Bone marrow (tissue), 2 donors: ENCODE results near the gene EEFSEC.

Experiments
- DNase-seq, 2 donors: peaks; one replicate each; lab custom pipeline; 2025; lab: John Stamatoyannopoulos, UW

EEFSEC gene

DNA sequence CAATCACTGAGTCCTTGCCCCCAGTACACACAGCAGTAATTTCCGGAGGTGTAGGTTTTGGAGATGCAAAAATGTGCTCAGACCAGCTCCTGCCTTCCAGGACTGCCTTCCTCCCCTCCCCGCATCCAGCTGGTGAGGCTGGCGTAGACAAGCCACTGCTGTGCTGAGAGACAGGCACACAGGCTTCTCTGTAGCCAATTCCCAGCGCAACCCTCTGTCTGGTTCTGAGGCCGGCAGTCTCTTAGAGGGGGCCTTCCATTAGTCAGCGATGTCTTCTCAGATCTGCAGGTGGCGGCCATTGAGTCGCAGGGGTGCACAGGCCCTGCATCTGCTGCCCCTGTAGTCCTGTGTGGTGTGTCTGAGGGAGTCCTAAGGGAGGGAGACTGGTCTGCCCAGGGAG, 199.0 kb downstream of the EEFSEC start:
- DNase-seq: no peak

DNA sequence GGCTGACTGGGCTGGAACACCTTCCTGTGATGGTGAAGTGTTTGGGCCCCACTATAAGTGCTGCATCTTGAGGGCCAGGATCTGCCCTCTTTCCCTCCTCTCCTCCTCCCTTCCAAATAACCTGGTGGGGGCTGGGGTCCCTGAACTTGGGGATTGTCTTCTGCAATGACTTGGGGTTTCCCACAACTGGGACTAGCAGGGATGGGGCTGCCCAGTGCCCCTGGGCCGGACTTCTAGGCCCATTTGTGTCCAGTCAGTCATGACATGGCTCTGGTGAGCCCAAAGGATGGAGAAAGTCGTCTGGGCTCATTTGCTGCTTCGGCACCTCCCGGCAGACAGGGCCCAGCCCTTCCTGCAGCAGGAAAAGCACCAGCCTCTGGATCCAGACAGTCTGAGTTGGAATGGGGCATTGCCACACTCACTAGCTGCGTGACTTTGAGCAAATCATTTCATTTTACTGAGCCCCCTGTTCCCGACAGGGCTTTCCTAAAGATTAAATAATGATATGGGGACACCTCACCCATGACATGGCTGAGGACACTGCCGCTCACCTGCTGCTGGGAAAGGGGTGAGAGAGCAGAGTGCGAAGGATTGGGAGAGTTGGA, 200.2 kb downstream of the EEFSEC start:
- DNase-seq: no peak

DNA sequence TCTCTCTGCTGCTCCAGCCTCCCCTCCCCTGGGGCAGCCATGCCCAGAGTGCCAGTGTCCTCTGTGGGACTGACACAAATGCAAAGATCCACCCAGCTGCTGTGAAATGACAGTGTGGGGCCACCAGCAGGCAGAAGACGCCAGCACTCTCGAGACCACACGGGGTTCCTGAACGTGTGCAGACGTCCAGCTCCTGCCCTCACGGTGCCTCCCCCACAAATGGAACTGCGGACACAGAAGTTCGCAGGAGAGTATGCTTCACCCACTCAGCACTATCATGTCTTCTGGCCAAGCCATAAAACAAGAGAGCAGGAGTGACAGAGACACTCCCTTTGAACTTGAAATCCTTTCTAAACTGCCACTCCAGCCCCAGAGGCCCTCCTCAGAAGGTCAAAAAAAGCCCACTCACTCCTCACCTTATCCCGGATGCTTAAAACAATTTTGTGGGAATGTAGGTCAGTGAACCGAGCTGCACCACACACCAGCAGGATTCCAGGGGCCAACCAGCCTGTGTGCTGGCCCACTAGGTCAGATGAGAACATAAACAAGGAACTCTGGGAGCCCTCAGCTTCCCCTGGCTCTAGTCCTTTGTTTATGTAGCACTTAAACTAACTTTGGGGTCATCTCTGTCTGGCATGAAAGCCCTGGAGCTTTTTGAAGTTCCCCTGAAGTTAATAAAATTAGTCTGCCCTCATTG, 200.9 kb downstream of the EEFSEC start:
- no peak for DNase-seq

DNA sequence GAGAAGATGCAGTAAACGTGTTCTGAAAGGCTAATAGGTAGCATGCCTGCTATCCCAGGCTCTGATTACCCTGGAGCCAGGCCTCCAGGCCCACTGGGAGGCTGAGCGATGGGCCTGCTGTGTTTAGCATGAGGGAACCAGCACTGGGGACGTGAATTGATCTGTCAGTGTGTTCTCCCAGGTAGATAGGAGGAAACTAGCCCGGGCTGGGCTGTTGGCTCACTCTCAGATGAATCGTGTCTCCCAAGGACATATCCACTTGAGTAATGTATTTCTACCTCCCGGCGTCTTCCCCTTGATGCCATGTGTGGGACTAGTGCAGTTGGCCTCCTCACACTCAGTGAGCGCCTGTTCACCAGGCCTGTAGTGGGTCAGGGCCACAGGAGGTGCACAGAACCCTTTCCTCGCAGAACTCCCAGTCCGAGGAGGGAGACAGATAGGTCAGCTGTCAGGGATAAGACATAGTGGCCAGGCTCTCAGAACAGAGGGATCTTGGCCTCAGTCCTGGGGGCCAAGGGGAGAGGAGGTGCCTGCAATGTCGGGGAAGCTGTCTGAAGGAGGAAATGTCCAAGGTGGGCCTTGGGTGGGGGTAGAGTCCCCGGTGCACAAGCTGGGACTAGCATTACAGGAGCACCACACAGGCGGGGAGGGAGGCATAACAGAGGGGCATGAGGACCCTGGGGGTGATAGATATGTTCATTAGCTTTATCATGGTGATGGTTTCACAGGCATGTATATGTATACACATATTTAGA, 201.7 kb downstream of the EEFSEC start:
- no peak for DNase-seq

DNA sequence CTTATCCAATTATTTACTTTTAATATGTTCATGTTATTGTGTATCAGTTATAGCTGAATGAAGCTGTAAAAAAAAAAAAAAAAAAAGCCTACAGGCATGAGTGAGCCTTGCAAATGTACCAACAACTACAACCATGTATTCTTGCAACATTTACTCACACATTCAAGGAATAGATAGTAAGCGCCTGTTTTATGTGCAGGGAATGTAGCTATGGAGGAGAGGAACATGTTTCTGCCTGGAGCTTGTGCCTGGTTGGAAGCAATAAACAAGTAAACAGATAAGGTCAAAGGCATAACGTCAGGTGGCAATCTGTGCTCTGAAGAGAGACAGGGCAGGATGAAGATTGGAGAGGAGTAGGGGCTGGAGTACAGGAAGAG, 202.2 kb downstream of the EEFSEC start:
- no peak for DNase-seq

DNA sequence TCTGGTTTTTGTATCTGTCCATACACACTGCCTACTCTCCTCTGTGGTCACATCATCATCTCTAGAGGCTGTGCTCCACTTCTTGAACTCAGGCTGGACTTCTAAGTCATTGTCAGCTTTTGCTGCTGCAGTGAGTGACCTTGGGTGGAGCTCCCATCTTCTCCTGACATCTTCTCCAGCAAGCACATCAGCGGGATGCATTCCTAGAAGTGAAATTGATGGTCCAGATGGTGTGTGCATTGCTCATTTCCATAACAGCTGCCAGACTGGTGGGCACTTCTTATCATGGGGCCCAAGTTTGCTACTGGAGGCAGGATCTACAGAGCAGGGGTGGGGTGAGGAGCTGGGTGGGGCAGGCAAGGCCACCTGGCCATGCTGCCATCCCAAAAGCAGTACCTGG, 203.5 kb downstream of the EEFSEC start:
- no peak for DNase-seq

DNA sequence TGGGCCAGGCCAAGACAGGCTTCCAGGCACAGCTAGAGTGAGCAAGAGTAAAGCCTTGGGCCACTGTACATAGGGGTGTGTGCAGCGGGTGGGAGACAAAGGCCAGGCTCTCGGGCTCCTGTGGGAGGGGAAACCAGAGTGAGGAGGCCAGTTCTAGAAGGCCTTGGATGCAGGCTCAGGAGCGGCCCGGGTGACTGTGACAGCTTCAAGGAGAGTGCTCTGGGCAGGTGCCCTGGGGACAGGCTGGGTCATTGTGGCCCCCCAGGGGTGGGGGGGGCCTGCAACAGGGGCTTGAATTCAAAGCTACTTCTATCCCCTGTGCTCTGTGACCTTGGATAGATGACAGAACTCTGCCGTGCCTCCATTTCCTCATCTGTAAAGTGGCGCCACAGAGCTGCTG, 204.3 kb downstream of the EEFSEC start:
- no peak for DNase-seq

DNA sequence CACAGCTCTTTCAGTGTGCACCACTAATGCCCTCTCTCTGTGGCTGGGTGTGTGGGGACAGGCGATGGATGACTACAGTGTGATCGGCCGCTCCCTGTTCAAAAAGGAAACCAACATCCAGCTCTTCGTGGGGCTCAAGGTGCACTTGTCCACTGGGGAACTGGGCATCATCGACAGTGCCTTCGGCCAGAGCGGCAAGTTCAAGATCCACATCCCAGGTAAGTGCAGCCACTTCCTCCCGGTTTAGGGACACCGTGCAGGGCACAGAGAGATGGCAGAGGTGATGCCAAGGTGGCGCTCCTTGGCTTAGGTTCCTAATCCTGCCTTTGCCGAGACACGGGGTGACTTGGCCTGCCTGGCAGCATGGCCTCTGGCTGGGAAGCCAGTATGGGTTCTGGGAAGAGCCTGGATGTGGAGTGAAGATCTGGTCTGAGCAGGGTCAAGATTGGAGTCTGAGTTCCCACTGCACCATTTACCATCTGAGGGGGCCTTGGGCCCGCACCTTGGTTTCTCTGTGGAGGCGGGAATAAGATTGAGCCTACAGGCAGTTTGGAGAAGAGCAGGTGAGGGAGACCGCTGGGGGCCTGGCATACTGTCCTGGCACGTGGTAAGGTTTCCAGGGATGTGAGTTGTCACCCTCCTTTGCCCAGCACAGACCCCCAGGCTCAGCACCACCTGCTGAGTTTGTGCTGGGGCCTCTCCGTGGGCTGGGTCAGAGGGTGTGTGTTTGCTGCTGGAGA, 205.0 kb downstream of the EEFSEC start:
- DNase-seq: no peak

DNA sequence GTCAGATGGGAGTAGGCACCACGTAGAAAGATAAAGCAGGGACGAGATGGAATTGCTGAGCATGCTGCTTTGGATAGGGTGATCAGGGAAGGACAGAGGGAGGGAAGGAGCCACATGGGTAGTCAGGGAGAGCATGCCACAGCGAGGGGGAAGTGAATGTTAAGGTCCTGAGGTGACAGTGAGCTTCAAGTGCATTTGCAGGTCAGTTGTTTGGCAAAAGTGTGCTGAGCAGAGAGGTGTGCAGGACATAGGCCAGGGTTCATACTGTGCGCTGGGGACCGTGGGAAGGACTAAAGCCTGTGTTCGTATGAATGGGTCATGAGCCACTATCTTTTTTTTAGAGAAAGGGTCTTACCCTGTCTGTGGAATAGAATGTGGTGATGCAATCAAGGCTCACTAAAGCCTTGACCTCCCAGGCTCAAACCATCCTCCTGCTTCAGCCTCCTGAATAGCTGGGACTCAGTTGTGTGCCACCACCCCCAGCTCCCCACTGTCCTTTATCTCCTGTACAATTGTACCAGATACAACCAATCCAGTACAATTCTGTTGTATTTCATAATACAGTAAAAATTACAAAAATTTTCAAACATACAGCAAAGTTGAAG, 205.9 kb downstream of the EEFSEC start:
- DNase-seq: no peak

DNA sequence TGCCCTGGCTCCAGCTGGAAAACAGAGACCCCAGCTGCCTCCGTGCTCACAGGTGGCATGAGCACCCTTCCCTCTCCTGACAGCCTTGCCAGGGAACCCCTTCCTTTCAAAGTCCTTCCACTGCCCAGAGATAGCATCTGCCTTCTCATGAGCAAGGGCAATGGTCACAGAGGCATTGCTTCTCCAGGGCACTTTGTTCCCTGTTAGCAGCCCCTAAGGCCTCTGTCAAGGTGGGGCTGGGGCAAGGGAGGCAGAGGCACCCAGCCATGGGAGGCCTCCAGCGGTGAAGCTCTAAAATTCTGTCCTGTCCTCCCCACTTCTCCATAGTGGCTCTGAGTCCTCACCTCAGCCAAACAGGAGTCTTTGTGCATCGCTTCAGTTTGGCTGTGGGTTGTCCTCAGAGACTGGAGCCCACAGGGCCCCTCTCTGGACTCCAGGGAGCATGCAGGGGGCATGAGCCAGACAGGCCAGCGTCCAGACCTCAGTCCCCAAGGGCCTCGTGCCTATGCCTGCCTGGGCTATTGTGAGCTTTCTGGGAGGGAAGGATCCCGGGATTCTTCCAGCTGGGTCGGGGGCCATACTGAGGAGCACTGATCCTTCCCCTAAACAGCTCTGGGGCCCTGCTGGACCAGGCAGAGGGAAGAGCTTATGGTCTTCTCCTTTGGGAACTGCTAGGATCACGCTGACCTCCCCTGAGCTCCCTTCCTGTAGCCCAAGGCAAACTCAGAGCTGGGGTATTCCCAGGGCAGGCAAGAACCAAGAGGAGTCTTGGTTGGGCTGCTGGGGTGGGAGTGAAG, 206.8 kb downstream of the EEFSEC start:
- no peak for DNase-seq

DNA sequence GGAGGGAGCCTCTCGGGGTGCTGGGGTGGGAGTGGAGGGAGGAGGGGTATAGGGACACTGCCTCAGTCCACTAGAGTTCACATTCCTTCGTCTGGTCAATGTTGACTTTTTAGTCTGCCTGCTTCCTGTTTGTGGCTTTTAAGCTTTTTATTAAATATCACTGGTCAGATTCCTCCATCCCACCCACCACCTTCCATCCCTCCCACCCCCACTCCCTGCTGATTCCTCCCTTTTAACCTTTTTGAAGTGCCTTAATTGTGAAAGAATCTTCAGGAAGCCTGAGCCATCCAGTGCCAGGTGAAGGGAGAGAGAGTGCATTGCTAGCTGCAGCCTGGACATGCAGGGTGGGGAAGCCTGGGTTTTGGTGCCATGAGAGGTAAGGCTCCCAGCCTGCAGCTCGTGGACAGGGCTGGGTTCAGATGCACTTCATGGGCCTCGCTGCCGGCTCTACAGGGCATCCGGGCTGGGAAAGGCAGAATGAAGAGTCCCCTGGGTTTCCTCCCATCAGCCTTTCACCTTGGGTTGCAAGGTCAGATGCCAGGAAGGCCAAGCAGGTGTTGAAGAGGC, 207.5 kb downstream of the EEFSEC start:
- DNase-seq: no peak

DNA sequence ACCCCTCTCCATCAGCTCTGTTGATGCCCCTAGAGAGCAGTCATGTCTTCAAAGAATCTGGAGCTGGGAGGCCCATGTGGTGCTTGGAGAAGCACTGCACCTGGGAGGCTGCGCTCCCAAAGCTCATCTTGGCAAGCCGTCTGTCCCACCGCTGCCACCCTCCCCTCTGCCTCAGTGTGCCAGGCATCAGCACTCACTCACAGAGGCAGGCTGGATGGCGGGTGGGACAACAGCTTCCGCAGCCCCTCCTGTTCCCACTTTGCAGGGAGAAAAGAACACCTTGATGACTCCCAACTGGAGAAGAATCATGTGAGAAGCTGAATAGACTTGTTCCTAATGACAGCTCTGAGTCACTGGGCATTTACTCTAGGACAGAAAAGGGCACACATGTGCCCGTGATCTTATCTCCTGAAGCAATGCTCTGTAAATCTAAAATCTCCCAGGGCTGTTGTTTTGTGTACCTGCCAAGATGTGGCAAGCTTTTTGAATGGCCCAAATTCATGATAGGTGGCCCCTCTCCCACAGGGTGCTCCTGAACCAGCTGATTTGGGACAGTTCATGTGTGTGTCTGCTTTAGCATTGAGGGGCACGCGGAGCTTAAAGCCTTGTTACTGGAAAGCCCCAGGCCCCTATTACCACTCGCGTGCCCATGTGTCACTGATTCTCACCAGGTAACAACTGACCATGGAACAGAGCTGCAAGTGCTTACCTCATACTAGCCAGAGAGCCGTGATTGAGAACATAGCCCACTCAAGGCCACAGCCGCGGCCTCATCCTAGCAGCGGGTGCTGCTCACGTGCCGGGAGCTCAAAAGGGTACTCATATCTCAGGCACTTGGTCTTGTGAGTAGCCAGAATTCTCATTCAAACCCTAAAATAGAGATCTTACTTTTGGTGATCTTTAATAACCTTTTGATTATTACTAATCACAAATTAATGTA, 209.0 kb downstream of the EEFSEC start:
- no peak for DNase-seq

DNA sequence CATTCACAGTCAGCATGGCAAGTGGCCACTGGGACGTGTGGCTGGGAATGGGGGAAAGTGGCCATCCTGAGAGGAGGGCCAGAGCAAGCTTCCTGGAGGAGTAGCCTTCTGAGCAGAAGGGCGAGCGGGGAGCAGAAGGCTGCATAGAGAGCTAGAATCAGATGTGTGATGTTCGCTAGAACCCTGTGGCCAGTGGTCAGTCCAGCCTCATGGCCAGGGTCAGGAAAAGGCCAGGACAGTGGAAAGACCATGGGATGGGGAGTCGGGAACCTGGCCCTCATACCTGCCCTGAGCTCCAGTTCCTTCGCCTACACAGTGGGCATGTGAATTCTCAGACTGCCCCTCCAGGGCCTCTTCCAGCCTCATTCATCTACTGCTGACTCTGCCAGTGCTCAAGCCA, 211.0 kb downstream of the EEFSEC start:
- no peak for DNase-seq

DNA sequence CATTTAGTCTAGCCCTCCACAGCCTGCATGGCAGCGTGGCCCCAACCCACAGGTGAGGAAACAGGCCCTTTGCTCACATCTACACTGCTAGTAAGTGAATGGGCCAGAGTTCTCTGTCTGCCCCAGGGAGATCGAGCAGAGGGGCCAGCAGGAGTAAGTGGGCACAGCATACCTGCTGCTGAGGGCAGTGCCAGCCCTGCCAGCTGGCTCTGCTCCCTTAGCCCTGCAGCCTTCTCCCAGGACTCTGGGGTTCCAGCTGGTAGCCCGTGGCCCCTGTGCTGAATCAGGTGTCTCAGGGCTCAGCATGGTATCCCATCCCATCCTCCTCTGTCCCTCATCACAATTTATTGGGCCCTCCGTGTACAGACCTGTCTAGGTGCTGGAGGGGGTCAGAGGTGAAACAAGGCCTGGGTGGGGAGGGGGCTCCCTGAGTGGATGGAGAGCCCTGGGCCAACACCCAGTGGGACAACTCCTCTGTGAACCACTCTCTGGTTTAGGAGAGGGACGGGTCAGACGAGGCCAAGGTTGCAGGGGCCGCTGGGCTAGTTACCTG, 211.6 kb downstream of the EEFSEC start:
- DNase-seq: no peak

DNA sequence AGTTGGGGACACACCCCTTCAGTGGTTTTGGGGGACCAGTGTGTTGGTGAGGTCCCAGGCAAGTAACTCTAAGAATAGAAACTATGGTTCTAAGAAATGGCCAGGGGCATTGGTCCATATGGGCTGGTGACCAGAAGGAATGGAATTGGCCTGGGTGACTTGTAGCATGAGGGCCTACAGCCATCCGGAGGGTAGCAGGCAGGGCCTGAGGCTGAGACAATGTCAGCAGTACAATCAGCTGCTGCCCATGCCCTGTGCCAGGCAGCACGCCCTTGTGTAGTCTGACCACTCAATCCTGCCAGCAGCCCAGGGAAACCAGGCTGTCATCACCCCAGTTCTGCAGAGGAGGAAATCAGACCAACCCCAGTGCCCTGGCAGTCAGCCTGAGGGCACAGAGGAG, 212.9 kb downstream of the EEFSEC start:
- no peak for DNase-seq

DNA sequence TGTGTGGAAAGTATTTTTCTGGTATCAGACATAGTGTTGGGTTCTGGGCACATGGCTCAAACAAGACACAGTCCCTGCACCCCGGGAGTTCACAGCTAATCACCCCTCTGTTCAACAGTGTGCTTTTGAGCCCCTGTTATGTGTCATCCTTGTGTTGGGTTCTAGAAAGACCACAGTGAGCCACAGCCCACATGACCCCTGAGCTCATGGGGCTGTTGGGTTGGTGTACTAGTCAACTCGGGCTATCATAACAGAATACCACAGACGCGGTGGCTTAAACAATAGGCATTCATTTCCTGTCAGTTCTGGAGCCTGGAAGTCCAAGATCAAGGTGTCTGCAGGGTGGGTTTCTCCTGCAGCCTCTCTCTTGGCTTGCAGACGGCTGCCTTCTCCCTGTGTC, 213.4 kb downstream of the EEFSEC start:
- no peak for DNase-seq

DNA sequence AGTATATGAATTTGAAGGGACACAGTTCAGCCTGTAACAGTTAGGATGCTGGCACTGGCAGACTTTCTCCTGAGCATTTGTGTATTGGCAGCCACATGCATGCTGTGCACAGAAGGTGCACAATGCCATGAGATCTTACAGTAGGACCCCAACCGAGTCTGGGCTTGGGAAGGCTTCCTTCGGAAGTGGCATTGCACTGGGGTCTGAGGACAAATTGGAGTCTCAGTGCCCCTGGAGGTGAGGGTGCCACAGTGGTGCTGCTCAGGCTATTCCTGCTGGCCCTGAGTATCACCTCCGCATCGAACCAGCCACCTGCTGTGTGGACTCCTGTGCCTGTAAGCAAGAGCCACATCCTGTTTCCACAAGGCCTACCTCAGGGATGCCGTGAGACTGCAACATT, 213.9 kb downstream of the EEFSEC start:
- DNase-seq: no peak

DNA sequence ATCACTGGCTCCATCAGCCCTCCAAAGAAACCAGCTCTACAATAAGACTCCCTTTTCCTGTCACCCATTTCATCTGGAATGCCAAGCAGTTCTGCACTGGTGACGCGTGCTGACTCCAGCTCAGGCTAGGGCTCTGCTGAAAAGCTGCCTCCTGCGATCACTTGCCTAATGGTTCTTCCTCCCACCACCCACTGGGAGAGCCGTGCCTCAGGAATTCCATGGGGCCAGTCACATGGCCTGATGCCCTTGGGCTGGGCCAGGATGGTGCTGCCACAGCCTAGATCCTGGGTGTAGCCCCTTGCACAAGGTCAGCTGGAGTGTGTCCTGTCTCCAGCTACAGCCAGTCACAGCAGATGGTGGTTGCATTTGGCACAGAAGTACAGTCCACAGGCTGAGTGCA, 214.5 kb downstream of the EEFSEC start:
- no peak for DNase-seq

DNA sequence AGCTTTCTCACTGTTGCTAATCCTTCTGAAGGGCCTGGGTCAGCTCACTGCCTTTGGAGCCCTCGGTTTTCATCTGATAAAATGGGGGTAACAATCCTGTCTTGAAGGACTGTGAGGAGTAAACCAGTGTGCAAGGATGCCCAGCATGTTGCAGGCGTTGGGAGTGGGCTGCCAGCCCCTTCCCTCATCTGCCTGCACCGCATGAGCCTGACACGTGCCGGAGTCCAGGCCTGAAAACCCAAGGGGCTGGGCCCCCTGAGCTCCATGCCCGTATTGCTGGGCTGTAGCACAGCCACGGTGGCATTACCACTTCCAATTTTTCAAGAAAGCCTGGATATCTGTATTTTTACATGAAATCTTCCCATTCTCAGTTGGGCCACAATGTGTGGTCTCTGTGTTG, 215.3 kb downstream of the EEFSEC start:
- no peak for DNase-seq
